HepG2 (cell line): ENCODE measurements around the gene ATP10D. TPM values are rescaled to one million over a fixed set of nuclear protein-coding genes. Genes with fewer than 3 reads are reported as not detected.

Experiments used
- ATAC-seq: fragments of 200-7000 bp; cut with Tn5 transposase; 3 replicates; pipeline ENCODE4 v1.9.1; 2020; ENCODE audit warnings: mild to moderate bottlenecking, moderate library complexity
- BruUV-seq: library from RNA; stranded (reverse); fragments of 400-500 nt; replicated peaks from 2 replicates; lab custom pipeline; 2021; lab: Mats Ljungman, UMichigan
- CTCF ChIA-PET: fragments of 300-600 bp; formaldehyde crosslinking; extraction: SDS; loops from one replicate; lab custom pipeline; 2021; ENCODE audit warnings: low total read pairs, inconsistent platforms, low intra/inter-chr PET ratio; lab: Yijun Ruan, JAX
- POLR2A ChIA-PET: fragments of 350-600 bp; sonication (Branson Sonifier 250); formaldehyde crosslinking; loops from one replicate; lab custom pipeline; 2020; ENCODE audit warnings: antibody characterized with exemption, inconsistent platforms; lab: Yijun Ruan, JAX
- DNase-seq: peaks from one replicate; pipeline ENCODE4 v3.0.0-alpha.2; 2015; ENCODE audit warnings: low spot score
- FAIRE-seq: peaks from 3 replicates; lab custom pipeline; 2011; peaks lifted over from hg19 to GRCh38; lab: Jason Lieb, UNC
- H2AFZ ChIP-seq: one replicate; pipeline ENCODE4 v1.6.1; 2011; ENCODE audit warnings: low read length, inconsistent platforms
- H3K27ac ChIP-seq: fragments of 300-600 bp; 3 replicates; pipeline ENCODE4 v1.8.0; 2011; ENCODE audit warnings: mixed run types, mild to moderate bottlenecking, mixed read lengths, low read length, inconsistent platforms; ENCODE audit not compliant: insufficient read depth; ENCODE audit errors: extremely low read length
- H3K27me3 ChIP-seq, 2 experiments: fragments of 200-600 bp in 1 of 2; 2 replicates in 1 of 2; 3 replicates in 1 of 2; pipeline versions ENCODE4 v1.6.0 to v1.8.0; 2011; ENCODE audit warnings: low read length in 2 of 2, mild to moderate bottlenecking in 2 of 2, moderate library complexity in 2 of 2, inconsistent platforms in 1 of 2; ENCODE audit not compliant: insufficient read depth in 2 of 2, control insufficient read depth in 1 of 2
- H3K36me3 ChIP-seq, 2 experiments: fragments of 200-600 bp in 1 of 2; replicated peaks in 1 of 2; 2 replicates in 1 of 2; 3 replicates in 1 of 2; pipeline versions ENCODE4 v1.5.1 to v1.8.0; 2011; ENCODE audit warnings: low read length in 2 of 2, inconsistent platforms in 1 of 2; ENCODE audit not compliant: insufficient read depth in 2 of 2, control insufficient read depth in 1 of 2
- H3K4me1 ChIP-seq: 2 replicates; pipeline ENCODE4 v1.5.1; 2012; ENCODE audit warnings: low read length, inconsistent platforms; ENCODE audit not compliant: insufficient read depth
- H3K4me2 ChIP-seq: 2 replicates; pipeline ENCODE4 v1.6.0; 2011; ENCODE audit warnings: low read depth, low read length, inconsistent platforms
- H3K4me3 ChIP-seq, 3 experiments: fragments of 200-600 bp in 1 of 3; sonication (generic), shearing (Covaris generic) in 1 of 3; replicated peaks in 1 of 3; 2 replicates each; pipeline ENCODE4 v1.5.1; 2011 to 2016; ENCODE audit warnings: low read length in 3 of 3, inconsistent platforms in 2 of 3, low read depth in 2 of 3, mild to moderate bottlenecking in 2 of 3, control low read depth in 1 of 3, mixed read lengths in 1 of 3; ENCODE audit not compliant: insufficient read depth in 1 of 3
- H3K79me2 ChIP-seq: one replicate; pipeline ENCODE4 v1.6.1; 2011; ENCODE audit warnings: low read length, inconsistent platforms; ENCODE audit not compliant: insufficient read depth
- H3K9ac ChIP-seq: 2 replicates; pipeline ENCODE4 v1.6.0; 2011; ENCODE audit warnings: mild to moderate bottlenecking, low read depth, low read length, inconsistent platforms; ENCODE audit not compliant: insufficient read depth
- H3K9me3 ChIP-seq: 2 replicates; pipeline ENCODE4 v1.5.1; 2012; ENCODE audit warnings: mild to moderate bottlenecking, low read length
- H4K20me1 ChIP-seq: 2 replicates; pipeline ENCODE4 v1.6.0; 2011; ENCODE audit warnings: inconsistent platforms, mild to moderate bottlenecking, low read length, moderate library complexity; ENCODE audit not compliant: insufficient read depth
- CBX5 ChIP-seq: sonication (generic); formaldehyde crosslinking; IDR thresholded peaks from 2 replicates; pipeline ENCODE4 v1.4.0; 2020; ENCODE audit warnings: missing genetic modification reagents, borderline replicate concordance
- KMT2A ChIP-seq: sonication (generic); formaldehyde crosslinking; IDR thresholded peaks from 2 replicates; pipeline ENCODE4 v1.4.0; 2020; ENCODE audit warnings: missing genetic modification reagents
- KMT2B ChIP-seq: IDR thresholded peaks from 2 replicates; pipeline ENCODE4 v1.6.1; 2016; ENCODE audit warnings: missing genetic modification reagents, missing compliant biosample characterization
- REPIN1 ChIP-seq: sonication (generic); formaldehyde crosslinking; IDR thresholded peaks from 2 replicates; pipeline ENCODE4 v1.8.0; 2022; ENCODE audit warnings: missing genetic modification reagents, low read depth, mild to moderate bottlenecking, borderline replicate concordance
- SALL1 ChIP-seq: sonication (generic); formaldehyde crosslinking; IDR thresholded peaks from 2 replicates; pipeline ENCODE4 v1.8.0; 2022; ENCODE audit warnings: mild to moderate bottlenecking, missing genetic modification reagents
- SAP130 ChIP-seq: IDR thresholded peaks from 2 replicates; pipeline ENCODE4 v1.6.1; 2016; ENCODE audit warnings: low read depth
- SOX6 ChIP-seq, 2 experiments: fragments of 450-650 bp in 1 of 2; sonication (generic) in 1 of 2; formaldehyde crosslinking in 1 of 2; IDR thresholded peaks; 2 replicates each; pipeline versions ENCODE4 v1.4.0 to v1.6.1; 2017 to 2020; ENCODE audit warnings: antibody characterized with exemption in 1 of 2, mild to moderate bottlenecking in 1 of 2, missing genetic modification reagents in 1 of 2
- TAF1 ChIP-seq: sonication (generic); formaldehyde crosslinking; IDR thresholded peaks from 2 replicates; pipeline ENCODE4 v1.4.0; 2020; ENCODE audit warnings: missing genetic modification reagents
- TBP ChIP-seq: sonication (generic); formaldehyde crosslinking; IDR thresholded peaks from 2 replicates; pipeline ENCODE4 v1.5.0; 2020; ENCODE audit warnings: missing genetic modification reagents
- ZBTB21 ChIP-seq: sonication (generic); formaldehyde crosslinking; IDR thresholded peaks from 2 replicates; pipeline ENCODE4 v1.4.0; 2020; ENCODE audit warnings: missing genetic modification reagents
- ZNF546 ChIP-seq: sonication (generic); formaldehyde crosslinking; conservative IDR thresholded peaks from 2 replicates; pipeline ENCODE4 v1.8.1; 2023; ENCODE audit warnings: mild to moderate bottlenecking, missing genetic modification reagents
- ZNF788 ChIP-seq: sonication (generic); formaldehyde crosslinking; IDR thresholded peaks from 2 replicates; pipeline ENCODE4 v1.5.0; 2020; ENCODE audit warnings: mild to moderate bottlenecking, missing genetic modification reagents, borderline replicate concordance
- WGBS: methylation state at CpG from one replicate; pipeline ENCODE4 v1.1.6; 2017; ENCODE audit warnings: low lambda C conversion rate; 5-methylcytosine and 5-hydroxymethylcytosine counted together
- in situ Hi-C: cut with HindIII; loops from 2 replicates; pipeline ENCODE4 v1.10.0; 2017; ENCODE audit warnings: low pct_unique_long_range_greater_than_20kb; ENCODE audit not compliant: extremely low pct_ligation_motif_present
- intact Hi-C: fragments of 100-400 bp; cut with micrococcal nuclease; formaldehyde crosslinking; loops from one replicate; pipeline ENCODE4 v1.10.0; 2022; ENCODE audit not compliant: unreplicated experiment
- polyA plus RNA-seq, 8 experiments: library from polyadenylated mRNA; depleted of rRNA in 3 of 8; stranded (reverse) in 7 of 8; unstranded in 1 of 8; fragments of >200 nt; fragmentation: Illumina TruSeq in 4 of 8; extraction: Trizol in 4 of 8; gene quantifications; 2 replicates each; pipeline versions ENCODE4 v1.2.1 to v1.2.3, GENCODE V29; 2011 to 2016; ENCODE audit warnings: low read depth in 4 of 8, missing spikeins in 1 of 8, mixed read lengths in 1 of 8; ENCODE audit not compliant: insufficient read depth in 1 of 8
- total RNA-seq, 5 experiments: library from RNA; depleted of rRNA; stranded (reverse); fragments of >200 nt; fragmentation: Illumina TruSeq; extraction: Trizol; gene quantifications; 2 replicates each; pipeline ENCODE4 v1.2.3, GENCODE V29; 2016; ENCODE audit warnings: low read depth in 1 of 5
- TF ChIP-seq, protein P1 (sequence below): sonication (generic); formaldehyde crosslinking; IDR thresholded peaks from 2 replicates; pipeline ENCODE4 v1.5.0; 2020; ENCODE audit warnings: mild to moderate bottlenecking, missing genetic modification reagents, borderline replicate concordance
- TF ChIP-seq, protein P2 (sequence below): sonication (generic); formaldehyde crosslinking; IDR thresholded peaks from 2 replicates; pipeline ENCODE4 v1.8.1; 2023; ENCODE audit warnings: mild to moderate bottlenecking, missing genetic modification reagents

The ATP10D gene
- total and polyA plus RNA-seq, 2 of the 13 experiments (the other 11 are each of a cell fraction or from before 2014, with no cell fraction given), result 2.2 to 9.8 TPM

DNA sequence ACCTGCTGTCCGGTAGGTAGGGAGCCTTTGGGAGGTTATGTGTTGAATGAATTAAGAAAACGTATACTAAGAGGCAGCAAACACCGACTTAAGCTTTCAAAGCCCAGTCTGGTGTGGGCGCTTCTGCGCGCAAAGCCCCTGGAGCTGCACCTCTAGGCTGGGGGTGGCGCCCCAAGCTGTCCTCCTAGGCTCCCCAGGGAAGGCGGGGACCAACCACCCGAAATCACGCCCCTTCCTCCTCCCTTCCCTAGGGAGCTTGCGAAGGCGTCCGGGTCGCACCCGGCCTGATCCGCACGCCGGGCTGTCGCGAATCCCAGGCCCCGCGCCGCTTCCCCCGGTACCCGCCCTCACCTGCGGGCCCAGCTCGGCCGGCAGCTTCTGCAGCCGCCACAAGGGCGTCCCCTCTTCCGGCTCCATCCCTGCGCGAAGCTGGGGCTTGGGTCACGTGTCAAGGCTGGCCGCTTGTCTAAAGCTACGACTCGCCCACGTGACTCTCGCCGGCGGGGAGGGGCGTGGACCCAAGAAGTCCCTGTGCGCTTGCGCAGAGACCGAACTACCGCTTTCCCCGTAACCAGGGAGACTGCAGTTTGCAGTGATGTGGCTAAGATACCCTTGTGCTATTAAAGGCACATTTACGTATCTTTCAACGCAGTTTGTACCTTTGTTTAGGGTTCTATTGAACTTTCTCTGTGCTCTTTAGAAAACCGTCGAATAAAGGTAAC is 21.7 kb upstream of the ATP10D start, which contains the start of gene COMMD8:
COMMD8 (minus strand) TSS at position 468 of the 722 bp plus-strand sequence; CDS start at position 417, 51 bp downstream.
- ATAC-seq (peak; percentile 99), DNase-seq (peak; percentile 92), FAIRE-seq (no peak)
- no peaks in the 10 kb centered on the region; a peak in 1 of 5 replicates for H3K27me3 ChIP-seq
- ChIA-PET CTCF (no interaction called here), POLR2A (interaction anchor here (0.9 to 1.8 kb wide), 2 partner anchors 21 to 98 kb away, joined by 4 to 15 read pairs; partner anchors contain the start of gene ATP10D)
- in situ Hi-C loops (no loop called here), intact Hi-C loops (loop anchor here (2.0 kb wide), 1 partner anchor 21 kb away; the partner anchor contains the start of gene ATP10D)
- H3K4me1 ChIP-seq, result peaks cover 24% of the 10 kb centered on the region
- H3K4me2 ChIP-seq, result peak within 1 kb of the TSS; percentile 90
- 0% methylated on average over 10 of the region's 51 CpGs for WGBS
- H3K4me3 ChIP-seq, result peak within 1 kb of the TSS; percentile 64 to 83 (median 78)
- H2AFZ ChIP-seq, result peak within 1 kb of the TSS; percentile 94
- H3K79me2 ChIP-seq, result no peaks in the 10 kb centered on the region
- H3K9me3 ChIP-seq, result no peaks in the 10 kb centered on the region
- H3K27ac ChIP-seq, result peak within 1 kb of the TSS; percentile 36
- peak within 1 kb of the TSS; percentile 75 for H3K9ac ChIP-seq
- 0 out of 5 replicates have a peak, but pooled peaks cover 0 to 8% of the 10 kb centered on the region in 2 experiments for H3K36me3 ChIP-seq
- no peaks in the 10 kb centered on the region for H4K20me1 ChIP-seq
- BruUV-seq, result TSS peak; percentile 61
- TF ChIP-seq TBP (CRISPR knock-in tag) (no peak), ZNF788 (CRISPR knock-in tag) (peak; percentile 82; the same call in 1 of the 2 replicates), SAP130 (CRISPR knock-in tag) (peak; percentile 91), TAF1 (CRISPR knock-in tag) (peak; percentile 82; the same call in 1 of the 2 replicates), KMT2B (peak; percentile 83), SALL1 (CRISPR knock-in tag) (peak; percentile 83), REPIN1 (CRISPR knock-in tag) (peak; percentile 95), SOX6 (IDR thresholded peaks at IDR 0.05) (no peak), SOX6 (CRISPR knock-in tag; IDR thresholded peaks at IDR 0.05) (peak; percentile 71; the same call in 1 of the 2 replicates), ZNF546 (CRISPR knock-in tag) (no peak; the same call in 1 of the 2 replicates), KMT2A (0 out of 2 replicates have a peak, but pooled peaks have one; percentile 63), CBX5 (CRISPR knock-in tag) (peak; percentile 42; the same call in 1 of the 2 replicates), ZBTB21 (CRISPR knock-in tag) (no peak)
- TF ChIP-seq, protein P1, sequence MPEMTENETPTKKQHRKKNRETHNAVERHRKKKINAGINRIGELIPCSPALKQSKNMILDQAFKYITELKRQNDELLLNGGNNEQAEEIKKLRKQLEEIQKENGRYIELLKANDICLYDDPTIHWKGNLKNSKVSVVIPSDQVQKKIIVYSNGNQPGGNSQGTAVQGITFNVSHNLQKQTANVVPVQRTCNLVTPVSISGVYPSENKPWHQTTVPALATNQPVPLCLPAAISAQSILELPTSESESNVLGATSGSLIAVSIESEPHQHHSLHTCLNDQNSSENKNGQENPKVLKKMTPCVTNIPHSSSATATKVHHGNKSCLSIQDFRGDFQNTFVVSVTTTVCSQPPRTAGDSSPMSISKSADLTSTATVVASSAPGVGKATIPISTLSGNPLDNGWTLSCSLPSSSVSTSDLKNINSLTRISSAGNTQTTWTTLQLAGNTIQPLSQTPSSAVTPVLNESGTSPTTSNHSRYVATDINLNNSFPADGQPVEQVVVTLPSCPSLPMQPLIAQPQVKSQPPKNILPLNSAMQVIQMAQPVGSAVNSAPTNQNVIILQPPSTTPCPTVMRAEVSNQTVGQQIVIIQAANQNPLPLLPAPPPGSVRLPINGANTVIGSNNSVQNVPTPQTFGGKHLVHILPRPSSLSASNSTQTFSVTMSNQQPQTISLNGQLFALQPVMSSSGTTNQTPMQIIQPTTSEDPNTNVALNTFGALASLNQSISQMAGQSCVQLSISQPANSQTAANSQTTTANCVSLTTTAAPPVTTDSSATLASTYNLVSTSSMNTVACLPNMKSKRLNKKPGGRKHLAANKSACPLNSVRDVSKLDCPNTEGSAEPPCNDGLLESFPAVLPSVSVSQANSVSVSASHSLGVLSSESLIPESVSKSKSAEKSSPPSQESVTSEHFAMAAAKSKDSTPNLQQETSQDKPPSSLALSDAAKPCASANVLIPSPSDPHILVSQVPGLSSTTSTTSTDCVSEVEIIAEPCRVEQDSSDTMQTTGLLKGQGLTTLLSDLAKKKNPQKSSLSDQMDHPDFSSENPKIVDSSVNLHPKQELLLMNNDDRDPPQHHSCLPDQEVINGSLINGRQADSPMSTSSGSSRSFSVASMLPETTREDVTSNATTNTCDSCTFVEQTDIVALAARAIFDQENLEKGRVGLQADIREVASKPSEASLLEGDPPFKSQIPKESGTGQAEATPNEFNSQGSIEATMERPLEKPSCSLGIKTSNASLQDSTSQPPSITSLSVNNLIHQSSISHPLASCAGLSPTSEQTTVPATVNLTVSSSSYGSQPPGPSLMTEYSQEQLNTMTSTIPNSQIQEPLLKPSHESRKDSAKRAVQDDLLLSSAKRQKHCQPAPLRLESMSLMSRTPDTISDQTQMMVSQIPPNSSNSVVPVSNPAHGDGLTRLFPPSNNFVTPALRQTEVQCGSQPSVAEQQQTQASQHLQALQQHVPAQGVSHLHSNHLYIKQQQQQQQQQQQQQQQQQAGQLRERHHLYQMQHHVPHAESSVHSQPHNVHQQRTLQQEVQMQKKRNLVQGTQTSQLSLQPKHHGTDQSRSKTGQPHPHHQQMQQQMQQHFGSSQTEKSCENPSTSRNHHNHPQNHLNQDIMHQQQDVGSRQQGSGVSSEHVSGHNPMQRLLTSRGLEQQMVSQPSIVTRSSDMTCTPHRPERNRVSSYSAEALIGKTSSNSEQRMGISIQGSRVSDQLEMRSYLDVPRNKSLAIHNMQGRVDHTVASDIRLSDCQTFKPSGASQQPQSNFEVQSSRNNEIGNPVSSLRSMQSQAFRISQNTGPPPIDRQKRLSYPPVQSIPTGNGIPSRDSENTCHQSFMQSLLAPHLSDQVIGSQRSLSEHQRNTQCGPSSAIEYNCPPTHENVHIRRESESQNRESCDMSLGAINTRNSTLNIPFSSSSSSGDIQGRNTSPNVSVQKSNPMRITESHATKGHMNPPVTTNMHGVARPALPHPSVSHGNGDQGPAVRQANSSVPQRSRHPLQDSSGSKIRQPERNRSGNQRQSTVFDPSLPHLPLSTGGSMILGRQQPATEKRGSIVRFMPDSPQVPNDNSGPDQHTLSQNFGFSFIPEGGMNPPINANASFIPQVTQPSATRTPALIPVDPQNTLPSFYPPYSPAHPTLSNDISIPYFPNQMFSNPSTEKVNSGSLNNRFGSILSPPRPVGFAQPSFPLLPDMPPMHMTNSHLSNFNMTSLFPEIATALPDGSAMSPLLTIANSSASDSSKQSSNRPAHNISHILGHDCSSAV (CRISPR knock-in tag), result no peak
- TF ChIP-seq, protein P2, sequence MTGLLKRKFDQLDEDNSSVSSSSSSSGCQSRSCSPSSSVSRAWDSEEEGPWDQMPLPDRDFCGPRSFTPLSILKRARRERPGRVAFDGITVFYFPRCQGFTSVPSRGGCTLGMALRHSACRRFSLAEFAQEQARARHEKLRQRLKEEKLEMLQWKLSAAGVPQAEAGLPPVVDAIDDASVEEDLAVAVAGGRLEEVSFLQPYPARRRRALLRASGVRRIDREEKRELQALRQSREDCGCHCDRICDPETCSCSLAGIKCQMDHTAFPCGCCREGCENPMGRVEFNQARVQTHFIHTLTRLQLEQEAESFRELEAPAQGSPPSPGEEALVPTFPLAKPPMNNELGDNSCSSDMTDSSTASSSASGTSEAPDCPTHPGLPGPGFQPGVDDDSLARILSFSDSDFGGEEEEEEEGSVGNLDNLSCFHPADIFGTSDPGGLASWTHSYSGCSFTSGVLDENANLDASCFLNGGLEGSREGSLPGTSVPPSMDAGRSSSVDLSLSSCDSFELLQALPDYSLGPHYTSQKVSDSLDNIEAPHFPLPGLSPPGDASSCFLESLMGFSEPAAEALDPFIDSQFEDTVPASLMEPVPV (CRISPR knock-in tag), result peak; percentile 86; the same call in 1 of the 2 replicates
